HG02943 (cell line): ENCODE results near the gene AKT3.
A peak's percentile ranks its signal among the peaks of the same experiment; 100 is the strongest.

Experiments
- ATAC-seq: cut with Tn5 transposase; IDR thresholded peaks from one replicate; pipeline ENCODE4 v1.9.1; 2021; ENCODE audit warnings: mild to moderate bottlenecking, low read depth, moderate library complexity; ENCODE audit not compliant: unreplicated experiment

The AKT3 gene

DNA sequence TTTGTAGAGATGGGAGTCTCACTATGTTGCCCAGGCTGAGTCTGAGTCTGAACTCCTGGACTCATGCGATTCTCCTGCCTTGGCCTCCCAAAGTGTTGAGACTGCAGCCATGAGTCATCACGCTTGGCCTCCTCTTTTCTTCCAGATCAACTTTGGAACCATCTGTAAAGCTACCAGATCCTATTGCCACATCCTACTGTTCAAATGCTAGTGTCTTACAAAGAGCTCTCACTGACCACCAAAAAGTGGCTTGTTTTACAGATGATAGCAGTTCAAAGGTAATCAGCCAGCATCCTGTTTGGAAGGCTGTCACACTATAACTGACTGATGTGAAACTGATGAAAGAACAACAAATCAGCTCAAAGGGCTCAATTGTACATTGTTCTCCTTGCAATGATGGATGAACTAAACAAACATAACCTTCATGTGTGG is 221.6 kb downstream of the AKT3 start:
- no peak for ATAC-seq

DNA sequence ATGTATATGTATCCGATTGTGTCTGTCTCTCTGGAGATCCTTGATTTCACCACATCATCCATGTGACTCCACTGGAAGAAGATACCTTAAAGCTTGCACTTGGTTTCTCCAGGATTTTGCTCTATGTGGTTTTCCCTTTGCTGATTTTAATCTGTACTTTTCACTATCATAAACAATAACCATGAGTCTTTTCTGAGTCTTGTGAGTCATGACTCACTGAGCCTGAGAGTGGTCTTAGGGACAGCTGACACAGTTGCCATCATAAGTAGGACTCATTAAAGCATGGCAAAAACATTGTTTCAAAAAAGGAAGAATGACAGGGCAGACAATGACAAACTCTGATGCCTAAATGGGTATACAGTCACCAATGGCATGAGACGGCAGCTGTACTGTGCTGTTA is 226.2 kb downstream of the AKT3 start:
- ATAC-seq, result no peak

DNA sequence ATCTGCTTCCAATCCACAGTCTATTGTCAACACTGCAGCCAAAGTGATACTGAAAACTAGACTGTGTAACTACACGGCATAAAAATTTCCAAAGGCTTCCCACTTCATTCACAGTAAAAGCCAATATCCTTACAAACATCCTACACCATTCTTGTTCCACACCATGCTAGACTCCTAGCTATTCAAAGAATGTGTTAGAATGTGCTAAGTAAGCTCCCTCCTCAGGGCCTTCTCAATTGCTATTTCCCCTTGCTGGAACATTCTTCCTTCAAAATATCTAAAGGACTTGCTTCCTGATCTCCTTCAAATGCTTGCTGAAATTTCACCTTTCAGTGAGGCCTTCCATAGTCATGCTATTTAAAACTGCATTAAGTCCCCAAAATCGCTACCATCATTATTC is 228.1 kb downstream of the AKT3 start:
- ATAC-seq, result no peak

DNA sequence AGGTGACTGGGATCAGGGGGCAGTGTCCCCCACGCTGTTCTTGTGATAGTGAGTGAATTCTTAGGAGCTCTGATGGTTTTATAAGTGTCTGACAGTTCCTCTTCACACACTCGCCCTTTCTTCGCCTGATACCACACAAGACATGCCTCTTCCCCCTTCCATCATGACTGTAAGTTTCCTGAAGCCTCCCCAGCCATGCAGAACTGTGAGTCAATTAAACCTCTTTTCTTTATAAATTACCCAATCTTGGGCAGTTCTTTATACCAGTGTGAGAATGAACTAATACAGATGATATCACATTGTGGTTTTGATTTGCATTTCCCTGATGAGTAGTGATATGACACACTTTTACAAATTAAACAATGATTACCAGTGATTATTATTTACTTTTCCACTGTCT is 229.9 kb downstream of the AKT3 start:
- ATAC-seq, result no peak

DNA sequence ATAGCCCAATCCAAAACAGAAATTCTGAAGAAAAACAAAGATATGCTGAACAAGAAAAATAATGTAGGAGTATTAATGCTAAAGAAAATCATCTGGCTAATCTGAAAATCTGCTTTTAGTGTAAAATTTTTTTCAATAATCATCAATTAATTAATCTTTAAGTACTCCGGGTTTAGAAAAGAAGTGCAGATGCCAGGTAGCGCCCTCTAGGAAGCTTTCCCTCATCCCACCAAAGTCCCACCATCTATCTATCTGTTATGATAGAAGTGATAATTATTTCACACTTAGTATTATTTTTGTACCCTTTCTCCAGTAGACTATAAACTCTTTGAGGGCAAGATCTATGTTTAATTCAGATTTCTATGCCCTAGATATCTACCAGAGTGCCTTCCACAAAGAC is 240.3 kb downstream of the AKT3 start:
- no peak for ATAC-seq

DNA sequence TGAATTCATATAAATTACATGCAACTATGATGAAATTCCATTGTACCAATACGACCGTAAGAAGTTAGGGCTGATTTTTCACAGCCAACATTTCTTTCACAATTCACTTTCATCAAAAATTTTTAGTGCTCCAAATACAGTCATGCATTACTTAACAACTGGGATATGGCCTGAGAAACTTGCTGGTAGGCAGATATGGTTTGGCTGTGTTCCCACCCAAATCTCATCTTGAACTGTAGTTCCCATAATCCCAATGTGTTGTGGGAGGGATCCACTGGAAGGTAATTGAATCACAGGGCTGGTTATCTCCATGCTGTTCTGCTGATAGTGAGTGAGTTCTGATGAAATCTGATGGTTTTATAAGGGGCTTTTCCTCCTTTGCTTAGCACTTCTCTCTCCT is 244.4 kb downstream of the AKT3 start:
- ATAC-seq, result no peak

DNA sequence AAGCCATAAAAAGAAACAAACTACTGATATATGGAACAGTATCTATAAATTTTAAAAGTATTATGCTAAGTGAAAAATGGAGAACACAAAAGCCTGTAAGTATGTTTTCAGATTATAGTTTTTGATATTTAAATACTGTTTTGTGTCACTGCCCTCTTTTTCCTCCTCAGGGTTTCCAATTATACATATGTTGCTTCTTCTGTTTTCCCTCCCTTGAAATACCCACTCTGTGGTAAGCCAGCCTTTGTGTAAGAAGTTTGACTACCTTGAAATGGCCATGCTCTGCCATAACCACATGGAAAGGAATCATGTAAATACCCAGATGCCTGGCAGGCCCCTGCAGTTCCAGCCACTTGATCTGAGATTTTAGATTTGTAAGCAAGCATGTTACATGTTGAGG is 248.3 kb downstream of the AKT3 start:
- no peak for ATAC-seq

DNA sequence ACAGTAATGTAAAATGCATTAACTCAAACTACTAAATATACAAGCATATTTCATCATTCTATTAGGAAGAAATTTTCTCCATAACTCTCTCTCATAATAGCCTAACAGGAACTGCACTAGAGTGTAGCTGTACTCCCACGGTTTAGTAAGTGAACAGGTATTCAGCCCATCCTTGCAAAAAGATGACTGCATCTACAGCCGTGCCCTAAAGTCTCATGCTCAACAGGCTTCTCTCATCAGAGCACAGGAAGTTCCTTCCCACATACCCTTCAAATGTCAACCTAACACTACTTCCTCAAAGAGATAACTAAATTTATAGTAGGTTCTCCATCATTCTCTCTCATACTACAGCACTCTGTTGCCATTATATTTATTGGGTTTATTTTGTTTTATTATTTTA is 251.6 kb downstream of the AKT3 start:
- no peak for ATAC-seq

DNA sequence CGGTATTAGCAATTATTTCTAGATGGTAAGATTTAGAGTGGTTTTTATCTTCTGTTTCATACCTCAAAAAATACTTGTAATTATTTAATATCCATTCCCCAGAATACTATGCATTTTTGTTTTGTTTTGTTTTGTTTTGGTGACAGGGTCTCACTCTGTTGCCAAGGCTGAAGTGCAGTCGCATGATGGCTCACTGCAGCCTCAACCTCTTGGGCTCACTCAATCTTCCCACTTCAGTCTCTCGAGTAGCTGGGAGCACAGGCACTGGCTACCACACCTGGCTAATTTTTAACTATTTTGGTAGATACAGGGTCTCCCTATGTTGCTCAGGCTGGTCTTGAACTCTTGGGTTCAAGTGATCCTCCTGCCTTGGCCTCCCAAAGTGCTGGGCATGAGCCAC is 252.7 kb downstream of the AKT3 start:
- ATAC-seq, result no peak

DNA sequence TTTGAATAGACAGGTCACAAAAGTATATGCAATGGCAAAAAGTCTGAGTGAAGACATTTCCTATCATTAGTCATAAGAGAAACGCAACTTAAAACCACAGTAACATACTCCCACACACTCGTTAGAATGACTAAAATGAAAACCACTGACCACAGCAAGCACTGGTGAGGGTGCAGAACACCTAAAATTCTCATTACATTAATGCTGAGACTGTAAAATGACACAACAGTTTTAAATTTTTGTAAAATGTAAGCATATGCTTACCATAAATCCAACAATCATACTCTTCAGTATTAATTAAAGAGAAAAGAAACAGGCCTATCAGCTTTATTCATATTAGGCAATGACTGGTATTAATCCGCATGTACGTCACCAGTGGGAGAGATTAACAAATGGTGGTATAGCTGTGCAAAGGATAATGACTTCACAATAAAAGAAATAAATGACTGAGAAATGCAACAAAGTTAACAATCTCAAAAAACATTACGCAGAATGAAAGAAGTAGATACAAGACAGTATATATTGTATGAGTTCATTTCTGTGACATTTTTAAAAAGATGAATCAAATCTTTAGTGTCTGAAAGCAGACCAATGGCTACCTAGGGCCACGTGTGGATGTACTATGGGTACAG is 253.5 kb downstream of the AKT3 start:
- peak; percentile 98 for ATAC-seq

DNA sequence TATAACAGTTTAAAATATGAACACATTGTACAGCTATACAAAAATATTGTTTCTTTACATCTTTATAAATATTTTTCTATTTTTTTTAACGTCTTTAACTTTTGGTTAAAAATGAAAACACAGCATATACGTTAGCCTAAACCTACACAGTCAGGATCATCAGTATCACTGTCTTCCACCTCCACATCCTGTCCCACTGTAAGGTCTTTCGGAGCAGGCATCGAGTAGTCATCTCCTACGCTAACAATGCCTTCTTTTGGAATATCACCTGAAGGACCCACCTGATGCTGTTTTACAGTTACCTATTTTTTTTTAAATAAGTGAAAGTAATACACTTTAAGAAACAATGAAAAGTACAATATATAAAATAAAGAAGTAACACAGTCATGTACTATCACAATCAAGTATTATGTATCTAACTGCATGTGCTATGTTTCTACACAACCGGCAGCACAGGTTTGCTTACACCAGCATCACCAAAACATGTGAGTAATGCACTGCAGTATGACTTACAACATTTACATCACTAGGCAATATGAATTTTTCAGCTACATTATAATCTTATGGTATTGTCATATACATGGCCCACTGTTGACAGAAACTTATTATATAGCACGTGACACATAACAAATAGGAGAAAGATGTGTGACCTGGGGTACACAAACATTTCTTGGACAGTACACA is 254.4 kb downstream of the AKT3 start:
- ATAC-seq, result no peak

DNA sequence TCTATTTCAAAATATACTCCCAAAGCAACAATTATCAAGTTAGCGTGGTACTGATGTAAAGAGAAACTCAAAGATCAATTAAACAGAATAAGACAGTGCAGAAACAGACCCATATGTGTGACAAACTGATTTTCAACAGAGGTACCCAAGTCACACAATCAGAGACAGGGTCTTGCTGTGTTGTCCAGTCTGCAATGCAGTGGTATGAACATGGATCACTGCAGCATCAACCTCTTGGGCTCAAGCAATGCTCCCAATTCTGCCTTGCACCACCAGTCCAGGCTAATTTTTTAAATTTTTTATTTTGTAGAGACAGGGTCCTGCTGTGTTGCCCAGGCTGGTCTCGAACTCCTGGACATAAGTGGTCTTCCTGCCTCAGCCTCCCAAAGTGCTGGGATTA is 255.6 kb downstream of the AKT3 start:
- ATAC-seq, result no peak

DNA sequence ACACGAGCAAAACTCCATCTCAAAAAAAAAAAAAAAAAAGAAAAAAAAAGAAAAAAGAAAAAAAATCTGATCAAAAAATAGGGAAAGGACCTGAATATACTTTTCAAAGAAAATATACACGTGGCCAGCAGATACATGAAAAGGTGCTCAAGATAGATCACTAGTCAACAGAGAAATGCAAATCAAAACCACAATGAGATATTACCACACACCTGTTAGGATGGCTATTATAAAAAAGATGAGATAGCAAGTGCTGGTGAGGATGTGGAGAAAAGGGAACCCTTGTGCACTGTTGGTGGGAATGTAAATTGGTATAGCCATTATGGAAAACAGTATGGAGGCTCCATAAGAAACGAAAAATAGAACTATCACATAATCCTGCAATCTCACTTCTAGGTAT is 260.8 kb downstream of the AKT3 start:
- peak; percentile 83 for ATAC-seq

DNA sequence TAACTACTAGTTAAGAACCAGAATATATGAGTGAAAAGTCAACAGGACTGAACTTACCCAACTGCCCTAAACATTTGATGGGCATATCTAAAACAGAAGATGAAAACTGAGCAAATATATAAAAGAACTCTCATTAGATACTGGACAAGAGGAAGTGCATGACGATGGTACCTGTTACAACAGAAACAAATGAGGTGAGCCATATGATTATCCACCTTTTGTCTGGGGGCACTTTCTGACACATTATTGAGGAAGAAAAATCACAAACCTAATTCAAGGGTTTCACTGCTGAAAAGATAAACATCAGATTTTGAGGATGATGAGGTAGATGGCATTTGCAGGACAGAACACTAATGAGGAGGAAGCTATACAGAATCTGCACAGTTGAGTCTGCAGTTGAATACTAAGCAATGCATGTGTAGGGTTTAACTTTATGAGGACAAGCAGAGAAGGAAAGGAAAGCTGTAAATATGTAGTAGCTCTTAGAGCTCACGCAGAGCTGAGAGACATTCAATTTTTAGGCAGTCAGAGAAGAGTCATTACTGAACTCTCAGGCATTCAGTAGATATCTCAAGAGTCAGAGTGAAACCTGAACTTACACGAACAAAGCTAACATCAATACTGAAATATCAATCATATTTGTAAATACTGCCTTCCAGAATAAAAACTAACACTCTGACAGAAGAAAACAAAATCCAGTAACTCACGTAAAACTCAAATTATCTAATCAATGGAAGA is 262.1 kb downstream of the AKT3 start:
- ATAC-seq, result peak; percentile 77

DNA sequence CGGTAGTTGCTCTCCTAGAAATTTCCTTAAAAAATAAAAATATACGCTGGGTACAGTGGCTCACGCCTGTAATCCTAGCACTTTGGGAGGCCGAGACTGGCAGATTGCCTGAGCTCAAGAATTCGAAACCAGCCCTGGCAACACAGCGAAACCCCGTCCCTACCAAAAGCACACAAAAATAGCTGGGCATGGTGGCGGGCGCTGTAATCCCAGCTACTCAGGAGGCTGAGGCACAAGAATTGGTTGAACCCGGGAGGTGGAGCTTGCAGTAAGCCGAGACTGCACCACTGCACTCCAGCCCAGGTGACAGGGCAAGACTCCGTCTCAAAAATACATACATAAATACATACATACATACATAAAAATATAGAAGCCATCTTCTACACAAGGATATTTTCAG is 262.8 kb downstream of the AKT3 start:
- ATAC-seq, result no peak

DNA sequence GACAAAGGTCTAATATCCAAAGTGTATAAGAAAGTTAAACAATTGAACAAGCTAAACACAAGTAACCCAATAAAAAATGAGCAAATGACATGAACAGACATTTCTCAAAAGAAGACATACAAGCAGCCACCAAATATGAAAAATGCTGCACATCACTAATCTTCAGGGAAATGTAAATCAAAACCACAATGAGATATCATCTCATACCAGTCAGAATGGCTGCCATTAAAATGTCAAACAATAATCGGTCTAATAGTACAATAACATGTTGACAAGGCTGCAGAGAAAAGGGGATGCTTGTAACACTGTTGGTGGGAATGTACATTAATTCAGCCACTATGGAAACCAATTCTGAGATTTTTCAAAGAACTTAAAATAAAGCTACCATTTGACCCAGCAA is 264.1 kb downstream of the AKT3 start:
- ATAC-seq, result no peak

DNA sequence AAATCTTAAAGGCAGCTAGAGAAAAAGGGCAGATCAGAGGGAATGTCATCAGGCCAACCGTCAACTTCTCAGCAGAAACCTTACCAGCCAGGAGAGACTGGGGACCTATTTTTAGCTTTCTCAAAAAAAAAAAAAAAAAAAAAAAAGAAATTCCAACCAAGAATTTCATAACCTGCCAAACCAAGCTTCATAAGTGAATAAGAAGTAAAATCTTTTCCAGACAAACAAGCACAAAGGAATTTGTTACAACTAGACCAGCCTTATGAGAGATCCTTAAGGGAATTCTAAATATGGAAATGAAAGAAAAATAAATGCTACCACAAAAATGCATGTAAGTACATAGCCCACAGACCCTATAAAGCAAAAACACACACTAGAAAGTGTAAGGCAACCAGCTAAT is 267.7 kb downstream of the AKT3 start:
- no peak for ATAC-seq

DNA sequence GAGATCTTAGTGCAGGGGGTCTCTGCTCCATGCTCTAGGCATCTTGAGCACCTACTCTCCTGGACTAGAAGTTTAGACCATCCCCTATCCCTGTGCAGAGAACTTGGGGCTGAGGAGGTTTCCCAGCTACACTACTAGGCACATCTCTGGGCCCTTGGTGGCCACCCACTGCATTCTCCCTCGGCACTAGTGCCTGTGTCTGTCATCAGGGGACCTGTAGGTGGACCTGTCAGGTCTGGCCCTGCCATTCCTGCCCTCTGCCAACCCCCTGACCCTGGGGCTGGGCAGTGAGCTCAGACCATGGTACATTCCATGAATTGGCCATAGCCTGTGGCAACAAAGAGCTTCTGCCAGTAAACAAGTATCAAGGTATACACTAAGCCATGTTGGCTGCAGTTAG is 269.1 kb downstream of the AKT3 start:
- ATAC-seq, result no peak

DNA sequence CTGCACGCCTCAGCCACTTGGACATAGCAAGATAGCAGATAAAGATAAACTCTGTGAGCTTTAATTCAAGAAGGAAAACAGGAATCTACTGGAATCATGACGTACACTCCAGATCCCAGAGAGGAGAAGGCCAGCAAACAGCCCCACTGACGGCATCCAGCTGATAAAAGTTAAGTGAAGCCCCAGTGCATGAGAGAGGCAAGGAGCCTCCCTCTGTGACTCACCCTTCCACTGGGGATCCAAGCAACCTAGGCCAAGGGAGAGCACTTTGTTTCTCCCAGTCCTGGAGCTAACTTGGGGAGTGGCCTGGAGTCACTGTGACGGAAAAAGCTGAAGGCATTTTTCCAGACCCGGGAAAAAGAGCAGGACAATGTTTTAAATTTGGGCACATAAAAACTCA is 270.0 kb downstream of the AKT3 start:
- ATAC-seq, result no peak

DNA sequence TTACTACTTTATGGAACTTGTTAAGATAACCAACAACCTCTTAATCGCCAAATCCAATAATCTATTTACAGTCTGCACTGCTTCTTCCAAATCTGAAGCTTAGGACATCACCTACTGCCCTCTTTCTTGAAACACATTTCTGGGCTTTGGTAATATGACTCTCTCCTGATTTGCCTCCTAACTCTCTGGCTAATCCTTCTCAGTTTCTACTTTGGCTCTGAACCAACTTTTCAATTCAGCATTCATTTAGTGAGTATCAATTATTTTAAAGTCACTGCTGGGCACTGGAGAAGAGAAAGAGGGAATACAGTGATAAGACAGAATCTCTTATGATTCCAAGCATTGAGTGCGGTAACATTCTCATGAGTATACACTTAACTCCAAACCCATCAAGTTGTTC is 275.0 kb downstream of the AKT3 start:
- no peak for ATAC-seq

DNA sequence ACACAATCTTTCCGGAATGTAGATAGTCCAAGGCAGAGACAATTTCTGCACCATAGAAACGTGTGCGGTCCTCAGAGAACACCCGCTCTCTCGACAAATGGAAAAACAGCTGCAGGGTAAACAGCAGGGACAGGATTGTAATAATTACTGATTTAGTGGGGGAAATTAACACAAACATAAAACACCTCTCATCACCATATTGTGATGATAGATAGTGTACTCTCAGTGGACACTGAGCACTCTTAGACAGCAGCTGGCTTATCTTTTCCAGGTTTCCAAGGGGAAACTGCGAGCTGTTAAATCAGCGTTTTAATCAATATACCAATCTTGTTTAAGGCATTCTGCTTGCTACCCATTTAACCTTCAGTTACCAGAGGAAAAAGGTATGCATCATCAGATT is 277.1 kb downstream of the AKT3 start:
- no peak for ATAC-seq

DNA sequence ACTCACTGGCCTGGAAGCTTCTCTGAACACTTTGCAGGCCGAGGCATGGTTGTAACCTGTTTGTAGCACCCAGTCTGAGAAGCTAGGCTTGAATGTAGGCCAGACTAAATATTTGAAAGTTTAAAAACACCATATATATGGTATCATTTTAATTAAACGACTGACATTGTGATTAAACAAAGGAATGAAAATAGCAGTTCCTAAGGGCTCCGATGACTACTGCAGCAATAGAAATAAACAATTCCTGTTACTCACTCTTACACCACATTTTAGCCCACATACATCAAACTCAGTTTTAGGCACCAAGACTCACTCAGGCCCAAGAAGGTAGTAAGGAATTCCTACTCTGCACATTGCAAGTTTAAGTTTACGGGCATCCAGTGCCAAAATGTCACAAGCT is 281.2 kb downstream of the AKT3 start:
- ATAC-seq, result no peak
